Hepatocyte (in vitro differentiated cells): ENCODE results near the gene MAP3K5. TPM values are rescaled to one million over a fixed set of nuclear protein-coding genes. Genes with fewer than 3 reads are reported as not detected.

Source experiments
- DNase-seq: peaks from one replicate; pipeline ENCODE4 v3.0.0-alpha.2; 2016; ENCODE audit warnings: low spot score
- H2AFZ ChIP-seq: fragments of 200-600 bp; sonication (generic); 2 replicates; pipeline ENCODE4 v1.6.0; 2016; ENCODE audit warnings: antibody characterized with exemption, mild to moderate bottlenecking
- H3K27ac ChIP-seq: fragments of 200-600 bp; sonication (generic); 2 replicates; pipeline ENCODE4 v1.5.1; 2016; ENCODE audit warnings: mild to moderate bottlenecking
- H3K27me3 ChIP-seq: fragments of 200-600 bp; sonication (generic); 2 replicates; pipeline ENCODE4 v1.6.1; 2016
- H3K36me3 ChIP-seq: fragments of 200-600 bp; sonication (generic); replicated peaks from 2 replicates; pipeline ENCODE4 v1.5.1; 2016; ENCODE audit warnings: low read depth; ENCODE audit not compliant: insufficient read depth
- H3K4me1 ChIP-seq: fragments of 200-600 bp; sonication (generic); 2 replicates; pipeline ENCODE4 v1.5.1; 2016; ENCODE audit warnings: mild to moderate bottlenecking, moderate library complexity; ENCODE audit not compliant: insufficient read depth
- H3K4me2 ChIP-seq: fragments of 200-600 bp; sonication (generic); 2 replicates; pipeline ENCODE4 v1.6.0; 2016
- H3K4me3 ChIP-seq: fragments of 200-600 bp; sonication (generic); 2 replicates; pipeline ENCODE4 v1.5.1; 2016; ENCODE audit warnings: mild to moderate bottlenecking
- H3K79me2 ChIP-seq: fragments of 200-600 bp; sonication (generic); 2 replicates; pipeline ENCODE4 v1.6.0; 2017; ENCODE audit warnings: mild to moderate bottlenecking
- H3K9me2 ChIP-seq: fragments of 200-600 bp; sonication (generic); replicated peaks from 2 replicates; pipeline ENCODE4 v1.6.0; 2017; ENCODE audit warnings: mild to moderate bottlenecking; ENCODE audit not compliant: insufficient read depth
- H3K9me3 ChIP-seq: fragments of 200-600 bp; sonication (generic); 2 replicates; pipeline ENCODE4 v1.5.1; 2016; ENCODE audit warnings: low read depth, mild to moderate bottlenecking
- H4K20me1 ChIP-seq: fragments of 200-600 bp; sonication (generic); 2 replicates; pipeline ENCODE4 v1.6.0; 2016; ENCODE audit warnings: mild to moderate bottlenecking; ENCODE audit not compliant: insufficient read depth, poor library complexity, severe bottlenecking
- CTCF ChIP-seq: fragments of 200-600 bp; sonication (generic); IDR thresholded peaks from 2 replicates; pipeline ENCODE4 v1.5.1; 2016; ENCODE audit warnings: antibody characterized with exemption, mild to moderate bottlenecking; ENCODE audit not compliant: poor library complexity
- EZH2 ChIP-seq: fragments of 200-600 bp; sonication (generic); IDR thresholded peaks from 2 replicates; pipeline ENCODE4 v1.6.1; 2016; ENCODE audit warnings: antibody characterized with exemption, mild to moderate bottlenecking, borderline replicate concordance
- EZH2phosphoT487 ChIP-seq: fragments of 200-600 bp; sonication (generic); IDR thresholded peaks from one replicate; pipeline ENCODE4 v1.6.1; 2018; ENCODE audit warnings: antibody characterized with exemption, mild to moderate bottlenecking, low read depth, moderate library complexity; ENCODE audit not compliant: unreplicated experiment, severe bottlenecking
- WGBS: methylation state at CpG from one replicate; pipeline ENCODE4 v1.1.6; 2016; ENCODE audit warnings: low lambda C conversion rate; ENCODE audit errors: missing lambda C conversion rate; 5-methylcytosine and 5-hydroxymethylcytosine counted together
- polyA plus RNA-seq: library from polyadenylated mRNA; unstranded; fragments of >200 nt; fragmentation: Nextera tagmentation; extraction: Ambion mirVana; gene quantifications from 2 replicates; pipeline ENCODE4 v1.2.1, GENCODE V29; 2016
- total RNA-seq: library from RNA; depleted of rRNA; stranded (reverse); fragments of >200 nt; gene quantifications from 2 replicates; pipeline ENCODE4 v1.2.3, GENCODE V29; 2014

MAP3K5 gene
- total and polyA plus RNA-seq, 2 experiments from 2014 or later: 2.2 to 5.9 TPM

DNA sequence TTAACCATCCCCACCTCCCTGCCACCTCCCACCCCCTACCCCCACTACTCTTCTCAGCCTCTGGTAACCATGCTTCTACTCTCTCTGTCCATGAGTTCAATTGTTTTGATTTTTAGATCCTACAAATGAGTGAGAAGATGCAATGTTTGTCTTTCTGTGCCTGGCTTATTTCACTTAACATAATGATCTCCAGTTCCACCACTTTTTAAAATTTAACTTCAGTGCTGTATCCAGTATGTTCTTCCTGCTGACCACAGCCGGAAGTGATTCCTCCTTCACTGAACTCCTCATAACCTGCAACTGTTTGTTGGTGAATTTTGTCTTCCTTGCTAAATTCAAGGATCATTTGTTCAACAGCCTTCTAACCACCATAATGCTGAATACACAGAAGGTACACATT lies 245.9 kb downstream of the MAP3K5 start:
- Histone ChIP-seq H3K27ac (no peak overlapping the region), H3K4me1 (no peaks in the 10 kb centered on the region), H3K4me2 (no peak overlapping the region)

GRCh38 chr6:136544326-136544725 lies 248.0 kb downstream of the MAP3K5 start:
- Histone ChIP-seq H3K36me3 (no peaks in the 10 kb centered on the region), H3K9me3 (no peaks in the 10 kb centered on the region), H3K4me3 (no peak overlapping the region), H3K27ac (no peak overlapping the region), H3K4me2 (no peak overlapping the region), H3K9me2 (no peaks in the 10 kb centered on the region), H3K27me3 (peaks cover 4% of the 10 kb centered on the region), H3K4me1 (no peaks in the 10 kb centered on the region), H3K79me2 (peaks cover 95% of the 10 kb centered on the region), H4K20me1 (peaks cover 5% of the 10 kb centered on the region), H2AFZ (no peak overlapping the region)
- no peak for DNase-seq
- TF ChIP-seq EZH2: no peak
- no peak for TF ChIP-seq CTCF
- TF ChIP-seq EZH2phosphoT487: no peak
- WGBS: 57% methylated on average over 1 of the region's 1 CpG

More for the DNA sequence above, 245.9 kb downstream of the MAP3K5 start:
- Histone ChIP-seq H3K36me3 (no peaks in the 10 kb centered on the region), H2AFZ (no peak overlapping the region), H3K27me3 (peaks cover 5% of the 10 kb centered on the region), H3K4me3 (no peak overlapping the region), H4K20me1 (peaks cover 6% of the 10 kb centered on the region), H3K9me2 (no peaks in the 10 kb centered on the region), H3K9me3 (no peaks in the 10 kb centered on the region), H3K79me2 (peaks cover 77% of the 10 kb centered on the region)
- DNase-seq: no peak
- WGBS: 56% methylated on average over 1 of the region's 1 CpG
- TF ChIP-seq EZH2 (no peak), CTCF (no peak)

GRCh38 chr6:136541395-136541794 lies 250.9 kb downstream of the MAP3K5 start:
- Histone ChIP-seq H3K27ac (no peak overlapping the region), H3K4me1 (no peaks in the 10 kb centered on the region), H4K20me1 (peaks cover 3% of the 10 kb centered on the region), H3K4me2 (no peak overlapping the region), H3K4me3 (no peak overlapping the region), H3K79me2 (peaks cover 90% of the 10 kb centered on the region), H2AFZ (no peak overlapping the region), H3K9me2 (no peaks in the 10 kb centered on the region), H3K9me3 (no peaks in the 10 kb centered on the region), H3K36me3 (no peaks in the 10 kb centered on the region), H3K27me3 (no peaks in the 10 kb centered on the region)
- 91% methylated on average over 2 of the region's 2 CpGs for WGBS
- DNase-seq: no peak
- TF ChIP-seq EZH2 (no peak), CTCF (no peak), EZH2phosphoT487 (no peak)
